GM12878 (cell line): ENCODE data around the gene KDM4F. TPM values are rescaled to one million over a fixed set of nuclear protein-coding genes. Genes with fewer than 3 reads are reported as not detected.

Source experiments
- ATF7 ChIP-seq: fragments of 450-650 bp; IDR thresholded peaks from 2 replicates; pipeline ENCODE4 v1.6.1; 2016; ENCODE audit warnings: low read depth, mild to moderate bottlenecking
- BACH1 ChIP-seq: fragments of 450-650 bp; IDR thresholded peaks from 2 replicates; pipeline ENCODE4 v1.6.1; 2017; ENCODE audit warnings: mild to moderate bottlenecking, borderline replicate concordance
- CREB1 ChIP-seq: IDR thresholded peaks from 2 replicates; pipeline ENCODE4 v1.6.1; 2012; ENCODE audit warnings: low read depth, mild to moderate bottlenecking, inconsistent platforms
- CUX1 ChIP-seq: IDR thresholded peaks from 2 replicates; pipeline ENCODE4 v1.6.1; 2012; ENCODE audit warnings: improper control_type of control experiment, low read depth, low read length; ENCODE audit not compliant: insufficient replicate concordance
- EED ChIP-seq: sonication (generic); IDR thresholded peaks from 2 replicates; pipeline ENCODE4 v1.6.1; 2016; ENCODE audit warnings: antibody characterized with exemption, low read depth
- HSF1 ChIP-seq: fragments of 150-350 bp; IDR thresholded peaks from 2 replicates; pipeline ENCODE4 v1.6.1; 2014; ENCODE audit warnings: mild to moderate bottlenecking, low read depth, low read length
- IRF4 ChIP-seq: IDR thresholded peaks from 2 replicates; pipeline ENCODE4 v1.6.1; 2011; ENCODE audit warnings: low read depth, low read length
- IRF5 ChIP-seq: fragments of 450-650 bp; IDR thresholded peaks from 2 replicates; pipeline ENCODE4 v1.6.1; 2017; ENCODE audit warnings: borderline replicate concordance
- KAT2A ChIP-seq: conservative IDR thresholded peaks from 2 replicates; pipeline ENCODE4 v1.6.1; 2011; ENCODE audit warnings: low read depth, low read length; ENCODE audit not compliant: control insufficient read depth
- KDM1A ChIP-seq: fragments of 200-600 bp; sonication (generic); IDR thresholded peaks from 2 replicates; pipeline ENCODE4 v1.6.1; 2016; ENCODE audit warnings: borderline replicate concordance
- MEF2B ChIP-seq: fragments of 450-650 bp; IDR thresholded peaks from 2 replicates; pipeline ENCODE4 v1.6.1; 2018; ENCODE audit warnings: mild to moderate bottlenecking, moderate library complexity; ENCODE audit not compliant: partially characterized antibody, poor library complexity, severe bottlenecking
- NFYA ChIP-seq: IDR thresholded peaks from 2 replicates; pipeline ENCODE4 v1.6.1; 2011; ENCODE audit warnings: low read depth, mild to moderate bottlenecking, low read length, improper control_type of control experiment, borderline replicate concordance
- PBX3 ChIP-seq: IDR thresholded peaks from 2 replicates; pipeline ENCODE4 v1.6.1; 2011; ENCODE audit warnings: mild to moderate bottlenecking, low read depth, low read length, moderate library complexity; ENCODE audit not compliant: insufficient replicate concordance
- POLR2A ChIP-seq: IDR thresholded peaks from 2 replicates; pipeline ENCODE4 v1.6.1; 2011; ENCODE audit warnings: low read depth, mild to moderate bottlenecking, low read length
- POLR2AphosphoS2 ChIP-seq: IDR thresholded peaks from 2 replicates; pipeline ENCODE4 v1.6.1; 2011; ENCODE audit warnings: low read depth, mild to moderate bottlenecking, low read length, improper control_type of control experiment, moderate library complexity
- POU2F2 ChIP-seq: IDR thresholded peaks from 3 replicates; pipeline ENCODE4 v1.6.1; 2011; ENCODE audit warnings: low read depth, mild to moderate bottlenecking, low read length, borderline replicate concordance
- SMAD5 ChIP-seq: IDR thresholded peaks from 2 replicates; pipeline ENCODE4 v1.6.1; 2016; ENCODE audit warnings: antibody characterized with exemption, low read depth
- SP1 ChIP-seq: IDR thresholded peaks from one replicate; pipeline ENCODE4 v1.6.1; 2011; ENCODE audit warnings: low read depth, low read length
- SPI1 ChIP-seq: IDR thresholded peaks from 2 replicates; pipeline ENCODE4 v1.6.1; 2011; ENCODE audit warnings: low read depth, mild to moderate bottlenecking, low read length, moderate library complexity, borderline replicate concordance; ENCODE audit not compliant: insufficient read depth
- SUZ12 ChIP-seq: fragments of 200-600 bp; sonication (generic); IDR thresholded peaks from one replicate; pipeline ENCODE4 v1.6.1; 2018; ENCODE audit warnings: antibody characterized with exemption, mild to moderate bottlenecking; ENCODE audit not compliant: unreplicated experiment
- YBX1 ChIP-seq: fragments of 450-650 bp; IDR thresholded peaks from 2 replicates; pipeline ENCODE4 v1.6.1; 2016; ENCODE audit warnings: antibody characterized with exemption
- ZNF207 ChIP-seq: fragments of 450-650 bp; IDR thresholded peaks from 2 replicates; pipeline ENCODE4 v1.6.1; 2014; ENCODE audit warnings: antibody characterized with exemption, mild to moderate bottlenecking, borderline replicate concordance
- polyA plus RNA-seq, 11 experiments: library from polyadenylated mRNA; depleted of rRNA in 4 of 11; unstranded in 6 of 11; stranded (reverse) in 5 of 11; fragments of >200 nt; fragmentation: Nextera tagmentation in 4 of 11; fragmentation: Illumina TruSeq in 1 of 11; extraction: Ambion mirVana in 4 of 11; extraction: Trizol in 1 of 11; gene quantifications; 1 replicate in 1 of 11; 2 replicates in 10 of 11; pipeline versions ENCODE4 v1.2.1 to v1.2.3, GENCODE V29; 2011 to 2016; ENCODE audit warnings: inconsistent platforms in 2 of 11, missing spikeins in 2 of 11, low read depth in 1 of 11
- total RNA-seq, 4 experiments: library from RNA; depleted of rRNA in 3 of 4; stranded (reverse); fragments of >200 nt in 3 of 4; fragmentation: Illumina TruSeq in 1 of 4; extraction: Trizol in 1 of 4; gene quantifications; 2 replicates each; pipeline versions ENCODE4 v1.2.1 to v1.2.3, GENCODE V29; 2013 to 2021

KDM4F gene
- total and polyA plus RNA-seq, 10 of the 15 experiments (the other 5 are each of a cell fraction or from before 2014, with no cell fraction given), result not detected

- TF ChIP-seq KAT2A (no peak), SP1 (peak; percentile 83), SUZ12 (no peak), YBX1 (no peak), ZNF207 (0 out of 2 replicates have a peak, but pooled peaks have one; percentile 56), KDM1A (no peak), HSF1 (no peak), ATF7 (peak; percentile 47; the same call in 1 of the 2 replicates), CUX1 (peak; percentile 38), SMAD5 (peak; percentile 74; the same call in 1 of the 2 replicates), CREB1 (peak; percentile 77), EED (no peak), IRF5 (no peak), POLR2A (peak; percentile 81), POLR2AphosphoS2 (peak; percentile 68; the same call in 1 of the 2 replicates), POU2F2 (peak; percentile 74; the same call in 1 of the 3 replicates), IRF4 (no peak), PBX3 (peak; percentile 46), BACH1 (0 out of 2 replicates have a peak, but pooled peaks have one; percentile 24), SPI1 (0 out of 2 replicates have a peak, but pooled peaks have one; percentile 44), NFYA (peak; percentile 92), MEF2B (peak; percentile 14)
Measured at GRCh38 chr11:95068549-95068948, 19.3 kb downstream of the KDM4F start (continued).
